ENCODE data around the gene DAAM2. TPM values are rescaled to one million over a fixed set of nuclear protein-coding genes. Genes with fewer than 3 reads are reported as not detected.

Gene DAAM2
- total and polyA plus RNA-seq, 9 of the 15 experiments (the other 6 are each of a cell fraction or from before 2014, with no cell fraction given): 0.01 to 0.07 TPM; not detected in 7

DNA sequence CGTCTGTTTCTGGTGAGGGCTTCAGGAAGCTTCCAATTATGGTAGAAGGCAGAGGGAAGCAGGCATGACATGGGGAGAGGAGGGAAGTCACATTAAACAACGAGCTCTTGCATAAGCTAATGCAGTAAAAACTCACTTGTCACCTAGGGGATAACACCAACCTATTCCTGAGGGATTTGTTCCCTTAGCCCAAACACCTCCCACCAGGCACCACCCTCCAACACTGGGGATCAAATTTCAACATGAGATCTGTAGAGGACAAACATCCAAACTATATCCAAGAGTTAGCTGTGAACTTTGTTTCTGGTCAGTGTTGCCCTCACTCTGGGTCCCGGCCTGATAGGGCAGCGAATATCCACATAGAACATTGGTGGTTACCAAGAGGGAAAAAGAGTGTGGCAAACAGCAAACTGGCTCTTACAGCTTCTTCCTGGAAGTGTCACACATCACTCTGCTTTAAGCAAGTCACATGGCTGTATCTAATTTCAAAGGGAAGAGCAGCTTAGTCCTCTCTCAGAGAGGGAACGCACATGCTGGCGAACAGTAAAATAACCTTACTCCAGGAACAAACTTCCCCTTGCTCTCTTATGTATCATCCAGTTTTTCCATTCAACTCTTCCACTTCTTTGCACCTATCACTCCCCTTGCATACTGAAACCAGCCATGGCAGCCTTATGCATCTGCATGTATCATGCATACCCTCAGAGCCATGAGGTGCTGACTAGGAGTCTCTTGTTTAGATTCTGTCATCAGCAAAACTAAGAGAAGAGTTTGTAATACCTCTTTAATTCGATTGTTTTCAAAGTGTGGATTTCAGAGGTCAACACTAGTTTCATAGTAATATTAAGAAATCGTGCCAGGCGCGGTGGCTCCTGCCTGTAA, 146.8 kb downstream of the DAAM2 start:
- in situ Hi-C loops (cut with MboI) (no loop called here), intact Hi-C loops (cut with micrococcal nuclease) (no loop called here)
- peaks cover 0 to 4% of the 10 kb centered on the region in 2 experiments; a peak in 1 of 5 replicates for H3K27me3 ChIP-seq (ENCODE audit: control insufficient read depth in 2 of 2, insufficient read depth in 2 of 2, low read length in 2 of 2)
- no peak overlapping the region for H3K9ac ChIP-seq (ENCODE audit: insufficient read depth in 1 of 2, low read depth in 2 of 2, low read length in 2 of 2)
- WGBS (ENCODE audit: insufficient coverage, low coverage, missing lambda C conversion rate): 15% methylated on average over 10 of the region's 10 CpGs
- FAIRE-seq (no peak), DNase-seq (ENCODE audit: extremely low read depth in 1 of 4, low spot score in 3 of 4) (peak in 1 of 4 experiments; percentile 49), ATAC-seq (no peak)
- peak overlapping the region; percentile 28; the same call in 1 of the 3 replicates for H3K27ac ChIP-seq (ENCODE audit: extremely low read depth, low read depth, low read length)
- H3K9me3 ChIP-seq (replicated peaks; ENCODE audit: control insufficient read depth, insufficient read depth, low read depth, low read length): no peaks in the 10 kb centered on the region
- H3K4me1 ChIP-seq (replicated peaks in 1 of 2; ENCODE audit: control insufficient read depth in 2 of 2, insufficient read depth in 2 of 2, low read length in 2 of 2): peaks cover 5 to 13% of the 10 kb centered on the region in 2 experiments; a peak in 4 of 5 replicates
- ChIA-PET POLR2A (no interaction called here), CTCF (ENCODE audit: low intra/inter-chr PET ratio) (no interaction called here)
- no peak overlapping the region for H3K4me3 ChIP-seq
- no peaks in the 10 kb centered on the region for H3K36me3 ChIP-seq (ENCODE audit: control insufficient read depth, insufficient read depth, low read length)
- no TSS peak for BruUV-seq (replicated peaks)
- H3K4me2 ChIP-seq (ENCODE audit: insufficient read depth, low read length): peak overlapping the region; percentile 15; the same call in 1 of the 2 replicates
- peak overlapping the region; percentile 76 for H2AFZ ChIP-seq (ENCODE audit: low read depth, low read length)
- no peaks in the 10 kb centered on the region for H4K20me1 ChIP-seq (replicated peaks; ENCODE audit: control insufficient read depth, insufficient read depth, low read length)
- no peaks in the 10 kb centered on the region for H3K9me1 ChIP-seq (ENCODE audit: control insufficient read depth, insufficient read depth, low read length)
- no peaks in the 10 kb centered on the region for H3K79me2 ChIP-seq (ENCODE audit: control insufficient read depth, insufficient read depth, low read length)
- TF ChIP-seq ZNF766 (CRISPR knock-in tag; conservative IDR thresholded peaks at IDR 0.05) (no peak), DIDO1 (tag; IDR thresholded peaks at IDR 0.05; ENCODE audit: low read depth) (no peak), DPF2 (IDR thresholded peaks at IDR 0.05) (no peak), HDAC3 (IDR thresholded peaks at IDR 0.05; ENCODE audit: borderline replicate concordance, partially characterized antibody) (no peak), MEIS2 (IDR thresholded peaks at IDR 0.05; ENCODE audit: partially characterized antibody) (peak; percentile 11), CREB3 (tag; conservative IDR thresholded peaks at IDR 0.05; ENCODE audit: low read depth) (peak; percentile 86), L3MBTL2 (IDR thresholded peaks at IDR 0.05) (peak; percentile 65), RAD51 (IDR thresholded peaks at IDR 0.05; ENCODE audit: borderline replicate concordance, low read depth) (peak; percentile 27; the same call in 1 of the 2 replicates), ZNF76 (CRISPR knock-in tag; IDR thresholded peaks at IDR 0.05; ENCODE audit: borderline replicate concordance) (peak; percentile 48; the same call in 1 of the 2 replicates), CTBP1 (IDR thresholded peaks at IDR 0.05; ENCODE audit: borderline replicate concordance) (no peak)
- TF ChIP-seq, protein P1, sequence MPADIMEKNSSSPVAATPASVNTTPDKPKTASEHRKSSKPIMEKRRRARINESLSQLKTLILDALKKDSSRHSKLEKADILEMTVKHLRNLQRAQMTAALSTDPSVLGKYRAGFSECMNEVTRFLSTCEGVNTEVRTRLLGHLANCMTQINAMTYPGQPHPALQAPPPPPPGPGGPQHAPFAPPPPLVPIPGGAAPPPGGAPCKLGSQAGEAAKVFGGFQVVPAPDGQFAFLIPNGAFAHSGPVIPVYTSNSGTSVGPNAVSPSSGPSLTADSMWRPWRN (IDR thresholded peaks at IDR 0.05; ENCODE audit: low read depth): no peak
- TF ChIP-seq, protein P2, sequence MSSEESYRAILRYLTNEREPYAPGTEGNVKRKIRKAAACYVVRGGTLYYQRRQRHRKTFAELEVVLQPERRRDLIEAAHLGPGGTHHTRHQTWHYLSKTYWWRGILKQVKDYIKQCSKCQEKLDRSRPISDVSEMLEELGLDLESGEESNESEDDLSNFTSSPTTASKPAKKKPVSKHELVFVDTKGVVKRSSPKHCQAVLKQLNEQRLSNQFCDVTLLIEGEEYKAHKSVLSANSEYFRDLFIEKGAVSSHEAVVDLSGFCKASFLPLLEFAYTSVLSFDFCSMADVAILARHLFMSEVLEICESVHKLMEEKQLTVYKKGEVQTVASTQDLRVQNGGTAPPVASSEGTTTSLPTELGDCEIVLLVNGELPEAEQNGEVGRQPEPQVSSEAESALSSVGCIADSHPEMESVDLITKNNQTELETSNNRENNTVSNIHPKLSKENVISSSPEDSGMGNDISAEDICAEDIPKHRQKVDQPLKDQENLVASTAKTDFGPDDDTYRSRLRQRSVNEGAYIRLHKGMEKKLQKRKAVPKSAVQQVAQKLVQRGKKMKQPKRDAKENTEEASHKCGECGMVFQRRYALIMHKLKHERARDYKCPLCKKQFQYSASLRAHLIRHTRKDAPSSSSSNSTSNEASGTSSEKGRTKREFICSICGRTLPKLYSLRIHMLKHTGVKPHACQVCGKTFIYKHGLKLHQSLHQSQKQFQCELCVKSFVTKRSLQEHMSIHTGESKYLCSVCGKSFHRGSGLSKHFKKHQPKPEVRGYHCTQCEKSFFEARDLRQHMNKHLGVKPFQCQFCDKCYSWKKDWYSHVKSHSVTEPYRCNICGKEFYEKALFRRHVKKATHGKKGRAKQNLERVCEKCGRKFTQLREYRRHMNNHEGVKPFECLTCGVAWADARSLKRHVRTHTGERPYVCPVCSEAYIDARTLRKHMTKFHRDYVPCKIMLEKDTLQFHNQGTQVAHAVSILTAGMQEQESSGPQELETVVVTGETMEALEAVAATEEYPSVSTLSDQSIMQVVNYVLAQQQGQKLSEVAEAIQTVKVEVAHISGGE (CRISPR knock-in tag; IDR thresholded peaks at IDR 0.05): 0 out of 6 replicates have a peak, but pooled peaks of 1 of the 3 experiments have one; percentile 43
- TF ChIP-seq, protein P3, sequence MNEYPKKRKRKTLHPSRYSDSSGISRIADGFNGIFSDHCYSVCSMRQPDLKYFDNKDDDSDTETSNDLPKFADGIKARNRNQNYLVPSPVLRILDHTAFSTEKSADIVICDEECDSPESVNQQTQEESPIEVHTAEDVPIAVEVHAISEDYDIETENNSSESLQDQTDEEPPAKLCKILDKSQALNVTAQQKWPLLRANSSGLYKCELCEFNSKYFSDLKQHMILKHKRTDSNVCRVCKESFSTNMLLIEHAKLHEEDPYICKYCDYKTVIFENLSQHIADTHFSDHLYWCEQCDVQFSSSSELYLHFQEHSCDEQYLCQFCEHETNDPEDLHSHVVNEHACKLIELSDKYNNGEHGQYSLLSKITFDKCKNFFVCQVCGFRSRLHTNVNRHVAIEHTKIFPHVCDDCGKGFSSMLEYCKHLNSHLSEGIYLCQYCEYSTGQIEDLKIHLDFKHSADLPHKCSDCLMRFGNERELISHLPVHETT (CRISPR knock-in tag; conservative IDR thresholded peaks at IDR 0.05 in 1 of 2, IDR thresholded peaks at IDR 0.05 in 1 of 2): peak in 1 of 2 experiments; percentile 61; a peak in 2 of 4 replicates
